ENCODE results near the gene UPK1A.
"Not testable (repeated sequence)": the region's sequence is repeated elsewhere in the genome, so short reads cannot be mapped to it uniquely, and the experiment has no call there.

The UPK1A gene

DNA sequence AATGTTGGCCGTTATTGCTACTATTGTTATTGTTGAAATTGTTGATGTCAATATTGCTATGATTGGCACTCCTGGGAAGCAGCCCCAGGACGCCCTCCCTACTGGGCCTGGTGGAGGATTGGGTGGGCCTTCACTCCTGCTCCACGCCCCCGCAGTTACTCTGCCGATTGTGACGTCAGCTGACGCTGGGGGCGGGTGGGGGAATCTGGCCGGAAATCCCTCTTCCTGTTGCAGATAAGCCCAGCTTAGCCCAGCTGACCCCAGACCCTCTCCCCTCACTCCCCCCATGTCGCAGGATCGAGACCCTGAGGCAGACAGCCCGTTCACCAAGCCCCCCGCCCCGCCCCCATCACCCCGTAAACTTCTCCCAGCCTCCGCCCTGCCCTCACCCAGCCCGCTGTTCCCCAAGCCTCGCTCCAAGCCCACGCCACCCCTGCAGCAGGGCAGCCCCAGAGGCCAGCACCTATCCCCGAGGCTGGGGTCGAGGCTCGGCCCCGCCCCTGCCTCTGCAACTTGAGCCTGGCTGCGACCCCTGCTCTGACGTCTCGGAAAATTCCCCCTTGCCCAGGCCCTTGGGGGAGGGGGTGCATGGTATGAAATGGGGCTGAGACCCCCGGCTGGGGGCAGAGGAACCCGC lies 24.7 kb upstream of the UPK1A start, which contains the start of gene ETV2:
Gene ETV2, plus strand, starts transcription at position 231 of the 637 bp plus-strand sequence. CDS start 716 bp downstream, outside the sequence.
- Mint-ChIP-seq H3K27me3 (no peaks in the 10 kb centered on the region), H3K4me1 (peaks cover 34% of the 10 kb centered on the region), H3K9me3 (no peaks in the 10 kb centered on the region), H3K4me3 (peak within 1 kb of the TSS; percentile 23), H3K36me3 (no peaks in the 10 kb centered on the region), H3K27ac (no peak within 1 kb of the TSS)

- H3K36me3 Mint-ChIP-seq = no peaks in the 10 kb centered on the region
- H3K9me3 Mint-ChIP-seq = no peaks in the 10 kb centered on the region
- no peak overlapping the region for H3K27ac Mint-ChIP-seq
- peak overlapping the region; percentile 23 for H3K4me3 Mint-ChIP-seq
- no peaks in the 10 kb centered on the region for H3K27me3 Mint-ChIP-seq
- peaks cover 36% of the 10 kb centered on the region for H3K4me1 Mint-ChIP-seq
Measured at GRCh38 chr19:35642312-35642711, 24.0 kb upstream of the UPK1A start.

DNA sequence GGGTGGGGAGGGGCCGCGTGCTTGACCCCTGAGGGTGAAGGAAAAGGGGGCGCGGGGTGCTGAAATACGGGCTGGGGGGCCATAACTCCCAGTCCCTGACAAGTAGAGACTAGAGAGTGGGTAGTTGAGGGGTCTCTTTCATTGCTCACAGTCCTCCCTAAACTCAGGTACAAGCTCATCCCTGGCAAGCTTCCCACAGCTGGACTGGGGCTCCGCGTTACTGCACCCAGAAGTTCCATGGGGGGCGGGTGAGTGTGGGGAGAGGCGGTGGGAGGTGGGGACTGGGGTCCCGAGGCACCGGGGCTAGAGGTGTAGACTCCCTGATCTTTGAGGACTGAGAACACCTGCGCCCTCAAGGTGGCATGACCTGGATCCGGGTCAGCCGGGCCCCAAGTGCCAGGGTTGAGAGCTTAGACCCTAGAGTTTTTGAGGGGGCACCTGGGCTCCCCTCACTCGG lies 23.5 kb upstream of the UPK1A start:
- Mint-ChIP-seq H3K9me3 (no peaks in the 10 kb centered on the region), H3K4me3 (peak overlapping the region; percentile 69), H3K36me3 (no peaks in the 10 kb centered on the region), H3K27me3 (no peaks in the 10 kb centered on the region), H3K4me1 (peaks cover 36% of the 10 kb centered on the region), H3K27ac (no peak overlapping the region)

GRCh38 chr19:35643255-35644205 lies 22.8 kb upstream of the UPK1A start:
- H3K36me3 Mint-ChIP-seq = no peaks in the 10 kb centered on the region
- H3K9me3 Mint-ChIP-seq = no peaks in the 10 kb centered on the region
- H3K4me3 Mint-ChIP-seq = peak overlapping the region; percentile 69
- H3K4me1 Mint-ChIP-seq = peaks cover 36% of the 10 kb centered on the region
- no peak overlapping the region for H3K27ac Mint-ChIP-seq
- H3K27me3 Mint-ChIP-seq = no peaks in the 10 kb centered on the region

- H3K27ac Mint-ChIP-seq = peak overlapping the region; percentile 70
- no peaks in the 10 kb centered on the region for H3K9me3 Mint-ChIP-seq
- H3K4me3 Mint-ChIP-seq = peak overlapping the region; percentile 69
- peaks cover 43% of the 10 kb centered on the region for H3K4me1 Mint-ChIP-seq
- H3K27me3 Mint-ChIP-seq = no peaks in the 10 kb centered on the region
- H3K36me3 Mint-ChIP-seq = no peaks in the 10 kb centered on the region
Measured at GRCh38 chr19:35644206-35644986, 21.9 kb upstream of the UPK1A start.

DNA sequence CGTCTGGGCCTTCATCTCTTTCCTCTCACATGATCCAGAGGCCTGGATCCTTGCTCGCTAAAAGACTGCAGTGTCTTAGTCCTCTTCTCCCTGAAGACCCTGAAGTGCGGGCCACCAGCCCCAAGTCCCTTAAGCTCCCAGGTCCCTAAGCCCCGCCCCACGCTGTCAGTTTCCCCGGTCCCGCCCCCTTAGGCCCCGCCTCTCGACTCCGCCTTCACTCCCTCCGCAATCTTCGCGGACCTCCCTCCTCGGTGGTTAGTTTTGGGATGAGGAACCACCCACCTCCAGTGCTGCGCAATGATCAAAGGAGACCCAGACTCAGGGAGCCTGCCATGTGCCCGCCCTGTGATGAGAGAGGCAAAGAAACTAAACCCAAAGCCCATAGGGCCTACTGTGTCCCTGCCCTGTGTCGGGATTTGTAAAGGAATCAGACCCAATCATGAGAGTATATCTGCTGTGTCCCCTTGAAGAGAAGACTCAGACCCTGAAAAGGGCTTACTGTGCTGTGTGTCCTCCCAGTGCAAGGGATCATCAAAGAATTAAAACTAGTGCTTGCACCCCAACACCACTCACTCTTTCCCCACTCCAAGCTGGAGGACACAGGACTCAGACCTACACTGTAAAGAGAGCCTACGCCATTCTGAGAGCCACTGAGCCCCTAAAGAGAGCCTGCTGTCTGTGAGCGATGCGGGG lies 21.2 kb upstream of the UPK1A start:
- H3K36me3 Mint-ChIP-seq = no peaks in the 10 kb centered on the region
- peak overlapping the region; percentile 70 for H3K27ac Mint-ChIP-seq
- H3K9me3 Mint-ChIP-seq = no peaks in the 10 kb centered on the region
- H3K4me3 Mint-ChIP-seq = peak overlapping the region; percentile 69
- H3K27me3 Mint-ChIP-seq = no peaks in the 10 kb centered on the region
- peaks cover 47% of the 10 kb centered on the region for H3K4me1 Mint-ChIP-seq

- Mint-ChIP-seq H3K27me3 (no peaks in the 10 kb centered on the region), H3K4me1 (peaks cover 54% of the 10 kb centered on the region), H3K4me3 (no peak overlapping the region), H3K27ac (peak overlapping the region; percentile 53), H3K9me3 (no peaks in the 10 kb centered on the region), H3K36me3 (no peaks in the 10 kb centered on the region)
Measured at GRCh38 chr19:35645680-35646511, 20.4 kb upstream of the UPK1A start.

DNA sequence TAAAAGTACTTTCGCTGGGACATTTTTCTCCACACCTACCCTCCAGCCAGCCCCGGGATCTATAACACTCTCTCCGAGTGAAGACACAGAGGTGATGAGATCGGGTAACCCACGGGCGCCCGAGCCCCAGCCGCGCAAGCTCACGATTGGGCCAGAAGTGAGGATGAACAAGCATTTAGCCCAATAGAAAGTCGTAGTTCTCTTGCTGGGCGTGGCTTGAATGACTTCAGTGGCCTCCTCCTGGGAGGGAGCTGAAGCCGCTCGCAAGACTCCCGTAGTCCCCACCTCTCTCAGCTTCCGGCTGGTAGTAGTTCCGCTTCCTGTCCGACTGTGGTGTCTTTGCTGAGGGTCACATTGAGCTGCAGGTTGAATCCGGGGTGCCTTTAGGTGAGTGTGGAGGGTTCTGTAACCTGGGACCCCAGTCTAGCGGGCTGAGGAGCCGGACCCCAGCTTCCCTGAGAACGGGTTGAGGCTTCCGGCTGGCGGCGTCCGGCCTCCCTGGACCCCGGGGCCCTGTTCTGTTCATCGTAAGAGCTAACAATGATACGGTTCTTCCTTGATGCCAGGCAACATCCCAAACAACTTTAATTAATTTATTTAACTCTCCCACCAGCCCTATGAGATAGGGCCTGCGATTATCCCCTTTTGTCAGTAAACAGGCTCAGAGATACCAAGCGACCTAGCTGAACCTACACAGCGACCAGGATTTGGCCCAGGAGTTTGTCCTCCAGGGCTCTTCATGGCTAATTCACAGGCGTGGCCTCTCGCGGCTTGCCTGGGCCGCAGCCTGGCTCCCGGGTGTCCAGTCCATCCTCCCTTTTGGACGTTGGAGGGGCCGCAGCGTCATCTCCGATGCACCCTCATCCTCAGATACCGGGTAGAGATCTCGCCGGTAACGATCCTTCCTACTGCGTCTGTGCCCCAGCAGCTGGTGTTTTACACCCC lies 18.0 kb upstream of the UPK1A start, which contains the start of gene COX6B1:
Gene COX6B1, plus strand, starts transcription at position 307 of the 945 bp plus-strand sequence. CDS start 2,921 bp downstream, outside the sequence.
- H3K9me3 Mint-ChIP-seq = no peaks in the 10 kb centered on the region
- no peaks in the 10 kb centered on the region for H3K36me3 Mint-ChIP-seq
- no peaks in the 10 kb centered on the region for H3K27me3 Mint-ChIP-seq
- H3K27ac Mint-ChIP-seq = peak within 1 kb of the TSS; percentile 95
- peaks cover 50% of the 10 kb centered on the region for H3K4me1 Mint-ChIP-seq
- H3K4me3 Mint-ChIP-seq = peak within 1 kb of the TSS; percentile 98

DNA sequence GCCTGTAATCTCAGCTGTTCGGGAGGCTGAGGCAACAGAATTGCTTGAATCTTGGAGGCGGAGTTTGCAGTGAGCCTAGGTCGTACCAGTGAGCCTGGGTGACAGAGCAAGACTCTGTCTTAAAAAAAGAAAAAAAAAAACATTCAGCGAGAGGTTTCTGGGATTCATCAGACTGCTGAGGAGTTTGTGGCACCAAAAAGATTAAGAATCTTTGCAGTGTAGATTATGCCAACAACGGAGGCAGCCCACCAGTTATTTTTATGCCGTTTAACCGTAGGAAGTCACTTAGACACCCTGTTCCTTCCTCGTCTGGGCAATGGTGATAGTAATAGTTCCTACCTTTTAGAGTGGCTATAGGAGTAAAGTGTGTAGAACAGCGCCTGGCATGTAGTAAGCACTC lies 15.7 kb upstream of the UPK1A start:
- no peak overlapping the region for H3K27ac Mint-ChIP-seq
- no peaks in the 10 kb centered on the region for H3K9me3 Mint-ChIP-seq
- H3K36me3 Mint-ChIP-seq = peaks cover 6% of the 10 kb centered on the region
- H3K4me3 Mint-ChIP-seq = peak overlapping the region; percentile 98
- H3K27me3 Mint-ChIP-seq = no peaks in the 10 kb centered on the region
- peaks cover 40% of the 10 kb centered on the region for H3K4me1 Mint-ChIP-seq

DNA sequence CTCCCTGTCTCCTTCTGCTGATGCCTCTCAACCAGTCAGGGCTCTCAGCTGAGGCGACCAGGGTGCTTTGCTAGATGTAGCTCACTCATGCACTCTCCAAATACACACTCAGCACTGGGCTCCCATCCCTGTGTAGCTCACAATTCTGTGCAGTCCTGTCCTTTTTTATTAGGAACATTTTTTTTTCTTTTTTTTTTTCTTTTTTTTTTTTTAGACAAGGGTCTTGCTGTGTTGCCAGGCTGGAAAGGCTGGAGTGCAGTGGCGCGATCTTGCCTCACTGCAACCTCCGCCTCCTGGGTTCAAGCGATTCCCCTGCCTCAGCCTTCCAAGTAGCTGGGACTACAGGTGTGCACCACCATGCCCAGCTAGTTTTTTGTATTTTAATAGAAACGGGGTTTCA lies 11.5 kb upstream of the UPK1A start:
- peaks cover 13% of the 10 kb centered on the region for H3K36me3 Mint-ChIP-seq
- H3K27ac Mint-ChIP-seq, H3K27me3 Mint-ChIP-seq, H3K4me3 Mint-ChIP-seq, H3K9me3 Mint-ChIP-seq: not testable (repeated sequence)
- peaks cover 29% of the 10 kb centered on the region for H3K4me1 Mint-ChIP-seq

GRCh38 chr19:35655600-35655999 lies 10.7 kb upstream of the UPK1A start:
- H3K9me3 Mint-ChIP-seq = no peaks in the 10 kb centered on the region
- H3K4me1 Mint-ChIP-seq = peaks cover 23% of the 10 kb centered on the region
- H3K27me3 Mint-ChIP-seq = no peaks in the 10 kb centered on the region
- H3K4me3 Mint-ChIP-seq = no peak overlapping the region
- peak overlapping the region; percentile 65 for H3K27ac Mint-ChIP-seq
- peaks cover 14% of the 10 kb centered on the region for H3K36me3 Mint-ChIP-seq

DNA sequence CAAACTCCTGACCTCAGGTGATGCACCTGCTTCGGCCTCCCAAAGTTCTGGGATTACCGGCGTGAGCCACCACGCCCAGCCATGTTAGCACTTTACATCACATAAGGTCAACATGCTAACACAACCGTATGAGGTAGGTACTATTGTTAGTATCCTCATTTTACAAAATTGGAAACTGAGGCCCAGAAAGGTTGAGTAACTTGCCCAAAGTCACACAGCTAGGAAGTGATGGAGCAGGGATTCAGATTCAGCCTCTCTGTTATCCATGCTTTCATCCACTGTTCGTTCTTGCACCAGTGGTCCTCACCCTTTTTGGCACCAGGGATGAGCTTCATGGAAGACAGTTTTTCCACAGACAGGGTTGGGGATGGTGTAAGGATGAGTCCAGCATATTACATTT lies 9.6 kb upstream of the UPK1A start:
- Mint-ChIP-seq H3K27ac (no peak overlapping the region), H3K4me1 (peaks cover 13% of the 10 kb centered on the region), H3K9me3 (no peaks in the 10 kb centered on the region), H3K27me3 (no peaks in the 10 kb centered on the region), H3K4me3 (no peak overlapping the region), H3K36me3 (peaks cover 14% of the 10 kb centered on the region)

GRCh38 chr19:35657904-35658700 lies 8.2 kb upstream of the UPK1A start:
- Mint-ChIP-seq H3K9me3 (no peaks in the 10 kb centered on the region), H3K36me3 (peaks cover 17% of the 10 kb centered on the region), H3K27ac (no peak overlapping the region), H3K4me3 (no peak overlapping the region), H3K27me3 (no peaks in the 10 kb centered on the region), H3K4me1 (peaks cover 15% of the 10 kb centered on the region)

All from activated naive CD4-positive, alpha-beta T cell treated with anti-CD3 and anti-CD28 coated beads, Interleukin-2, amount 50 U/mL, for 24 hours (primary cell).